HG03457 (cell line): Measurements from ENCODE around the gene RPL27A.
"Not testable (repeated sequence)": the region's sequence is repeated elsewhere in the genome, so short reads cannot be mapped to it uniquely, and the experiment has no call there.

Experiments
- ATAC-seq: cut with Tn5 transposase; IDR thresholded peaks from one replicate; pipeline ENCODE4 v1.9.1; 2021; ENCODE audit warnings: moderate number of reproducible peaks; ENCODE audit not compliant: unreplicated experiment

The RPL27A gene

DNA sequence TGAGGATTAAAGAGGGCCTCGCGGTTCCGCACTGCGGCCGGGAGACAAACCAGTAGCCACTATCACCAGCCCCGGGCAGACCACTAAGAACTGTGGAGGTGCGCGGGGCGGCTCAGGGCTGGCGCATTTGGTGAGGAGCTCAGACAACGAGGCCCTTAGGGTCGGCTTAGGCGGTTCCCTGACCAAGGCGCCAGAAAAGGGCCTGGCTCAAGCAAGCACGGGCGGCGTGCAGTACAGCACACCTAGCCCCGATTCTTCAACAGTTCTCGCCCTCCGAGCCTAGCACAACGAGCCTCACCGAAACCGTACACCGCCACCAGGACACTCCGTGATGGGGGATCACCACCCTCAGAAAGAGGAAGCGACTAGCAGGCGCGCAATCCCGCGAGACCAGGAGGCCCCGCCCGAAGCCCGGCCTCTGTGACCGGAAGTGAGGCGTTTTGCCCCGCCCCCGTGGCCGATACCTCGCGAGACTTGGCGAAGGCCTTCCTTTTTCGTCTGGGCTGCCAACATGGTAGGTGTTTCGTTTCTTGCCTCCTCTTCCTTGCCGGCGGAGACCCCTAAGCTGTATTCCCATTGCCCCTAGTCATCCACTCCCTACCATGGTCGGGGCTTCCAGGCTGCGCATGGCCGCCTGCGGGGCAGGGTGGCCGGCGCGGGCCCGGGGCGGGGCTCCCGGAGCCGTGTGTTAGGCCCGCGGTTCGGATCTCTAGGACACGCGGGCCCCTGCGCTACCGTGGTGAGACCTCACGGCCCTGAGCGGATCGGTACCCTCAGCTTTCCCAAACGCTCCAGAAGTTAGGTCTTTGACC lies at the start of gene RPL27A, which contains the start of gene TRIM66:
TSS of gene RPL27A (plus strand) at position 490 of the 812 bp plus-strand sequence. CDS start at position 512, 22 bp downstream.
TSS of gene TRIM66 (minus strand) at position 363 of the 812 bp plus-strand sequence. CDS start 10,391 bp downstream, outside the sequence.
- ATAC-seq, result peak; percentile 91

DNA sequence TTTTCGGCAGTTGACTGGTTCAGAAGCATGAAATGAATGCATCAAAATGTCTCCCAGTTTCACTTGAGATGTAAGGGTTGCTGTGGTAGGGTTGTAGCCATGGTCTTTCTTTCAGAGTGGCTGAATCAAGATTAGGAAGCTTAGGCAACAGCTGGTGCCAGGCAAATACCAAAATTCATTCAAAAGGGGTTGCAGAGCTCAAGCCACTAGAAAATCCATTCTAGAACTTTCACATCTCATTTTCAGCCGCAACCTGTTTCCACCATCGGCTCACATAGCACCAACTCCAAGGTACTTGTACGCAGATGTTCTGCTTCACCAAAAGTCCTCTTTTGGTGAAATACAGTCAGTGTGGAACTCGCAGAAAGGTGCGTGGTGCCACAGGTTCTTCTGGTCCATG lies 48.1 kb upstream of the RPL27A start:
- ATAC-seq, result no peak

DNA sequence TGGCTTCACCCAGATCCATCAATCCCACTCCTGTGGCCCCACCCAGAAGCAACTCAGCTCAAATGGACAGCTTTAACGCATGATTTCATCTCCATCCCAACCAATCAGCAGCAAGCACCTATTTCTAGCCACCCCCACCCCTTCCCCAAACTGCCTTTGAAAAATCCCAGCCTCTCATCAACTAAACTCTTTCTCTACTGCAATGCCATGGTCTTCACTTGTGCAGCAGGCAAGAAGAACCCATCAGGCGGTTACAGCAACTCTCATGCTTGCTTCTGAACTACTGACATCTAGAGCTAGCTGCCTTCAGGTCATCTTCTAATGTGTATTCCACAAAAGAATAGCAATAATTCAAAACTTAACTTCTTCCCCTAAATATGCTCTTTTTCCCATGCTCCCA lies 46.5 kb upstream of the RPL27A start:
- ATAC-seq, result no peak

DNA sequence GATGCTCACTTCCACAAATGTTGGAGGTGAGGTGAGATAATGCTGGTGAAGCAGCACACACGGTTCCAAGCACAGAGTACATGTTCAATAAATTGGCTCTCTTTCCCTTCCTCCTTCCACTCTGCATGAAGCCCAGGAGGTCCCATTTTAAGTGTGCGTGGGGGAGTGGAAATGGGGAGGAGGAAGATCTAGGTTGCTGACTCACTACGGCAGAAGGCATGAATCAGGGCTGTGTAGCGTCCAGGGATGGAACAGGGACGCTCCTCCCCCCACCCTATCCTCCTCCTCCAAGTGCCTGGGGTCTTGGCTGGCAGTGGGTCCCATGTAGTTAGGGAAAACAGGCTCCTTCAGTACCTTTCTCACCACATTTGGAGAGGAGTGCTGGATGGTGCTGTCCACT lies 44.3 kb upstream of the RPL27A start:
- ATAC-seq, result no peak

DNA sequence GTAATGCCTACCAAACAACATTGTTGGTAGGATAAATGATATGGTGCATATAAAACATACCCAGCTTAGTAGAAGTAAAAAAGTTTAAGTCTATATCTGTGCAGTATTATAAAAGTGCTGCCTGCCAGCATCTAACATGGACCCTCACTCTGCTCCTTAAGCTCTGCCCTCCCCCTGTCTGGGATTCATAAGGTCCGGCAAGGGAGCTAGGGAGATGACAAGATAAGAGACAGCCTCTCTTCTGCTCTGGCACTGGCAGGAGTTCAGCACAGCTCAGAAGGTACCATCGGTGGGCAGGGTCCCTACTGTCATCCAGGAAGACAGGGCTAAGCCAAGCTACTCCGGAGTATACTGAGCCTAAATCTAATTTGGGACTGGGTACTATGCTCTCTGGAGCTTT lies 42.9 kb upstream of the RPL27A start:
- no peak for ATAC-seq

DNA sequence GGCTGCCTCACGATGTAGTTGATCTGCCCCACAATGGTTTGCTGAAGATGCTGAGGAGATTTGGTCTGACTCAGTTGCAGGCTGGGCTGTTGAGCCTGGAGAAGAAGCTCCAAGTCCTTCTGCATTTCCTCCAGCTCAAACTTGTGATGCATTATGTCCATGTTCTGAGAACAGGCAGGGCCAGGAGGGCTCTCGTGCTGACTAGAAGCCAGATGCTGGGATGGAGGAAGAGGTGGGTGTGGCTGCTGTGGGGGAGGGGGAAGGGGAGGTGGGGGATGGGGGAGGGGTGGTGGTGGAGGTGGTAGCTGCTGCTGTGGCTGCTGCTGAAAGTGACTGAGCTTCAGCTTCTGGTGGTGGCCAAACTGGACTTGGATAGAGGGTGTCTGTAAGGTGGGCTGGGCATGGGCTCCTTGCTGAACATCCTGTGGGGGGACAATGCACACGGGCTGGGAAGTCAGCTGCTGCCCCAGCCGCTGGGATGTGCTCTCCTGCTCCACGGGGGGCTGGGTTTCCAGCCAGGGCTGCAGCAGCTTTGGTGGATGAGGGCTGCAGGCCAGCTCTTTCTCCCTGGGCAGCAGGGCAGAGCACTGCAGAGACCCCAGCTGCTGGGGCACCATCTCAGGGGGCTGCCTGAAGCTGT lies 42.2 kb upstream of the RPL27A start:
- ATAC-seq, result no peak

DNA sequence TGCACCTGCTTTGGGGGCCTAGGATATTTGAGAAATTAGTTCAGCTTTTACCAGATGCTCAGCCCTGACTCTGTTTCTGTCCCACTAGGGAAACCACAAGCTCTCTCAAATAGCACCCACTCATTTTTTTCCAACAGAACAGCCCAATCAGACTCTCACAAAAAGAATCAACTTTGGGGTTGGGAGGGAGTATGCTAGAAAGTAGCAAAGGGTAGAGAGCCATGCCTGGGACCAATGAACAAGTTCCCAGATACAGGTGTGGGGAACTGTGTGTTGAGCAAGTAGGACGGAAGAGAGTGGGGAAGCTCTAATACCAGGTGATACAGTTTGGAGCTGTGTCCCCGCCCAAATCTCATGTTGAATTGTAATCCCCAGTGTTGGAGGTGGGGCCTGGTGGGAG lies 41.3 kb upstream of the RPL27A start:
- ATAC-seq, result no peak

DNA sequence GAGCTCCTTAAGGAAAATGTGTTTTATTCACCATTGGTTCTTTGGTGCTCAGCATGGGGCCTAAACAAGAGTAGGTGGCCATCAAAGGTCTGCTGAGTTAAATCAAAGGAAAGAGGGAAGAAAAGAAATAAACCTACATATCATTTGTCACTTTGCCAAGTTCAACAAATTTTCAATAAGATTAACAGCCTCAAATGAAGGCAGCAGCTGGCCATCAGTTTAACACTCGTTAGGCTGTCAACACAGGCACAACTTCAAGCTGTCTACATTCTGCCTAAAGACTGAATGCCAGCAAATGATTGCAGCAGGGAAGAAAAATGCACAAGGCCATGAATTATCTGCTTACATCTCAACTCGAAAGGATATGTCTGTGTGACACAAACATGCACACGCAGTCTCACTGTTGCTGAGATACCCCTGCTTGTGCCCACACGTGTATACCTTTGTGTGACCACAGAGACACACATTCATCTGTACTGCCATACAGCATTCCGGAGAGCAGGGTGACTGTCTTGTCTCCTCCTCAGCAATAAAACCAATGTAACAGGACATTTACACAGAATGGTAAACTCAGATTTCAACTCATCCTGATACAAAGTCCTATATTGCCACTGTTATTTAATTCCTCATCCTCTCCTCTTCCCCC lies 40.3 kb upstream of the RPL27A start:
- ATAC-seq, result no peak

DNA sequence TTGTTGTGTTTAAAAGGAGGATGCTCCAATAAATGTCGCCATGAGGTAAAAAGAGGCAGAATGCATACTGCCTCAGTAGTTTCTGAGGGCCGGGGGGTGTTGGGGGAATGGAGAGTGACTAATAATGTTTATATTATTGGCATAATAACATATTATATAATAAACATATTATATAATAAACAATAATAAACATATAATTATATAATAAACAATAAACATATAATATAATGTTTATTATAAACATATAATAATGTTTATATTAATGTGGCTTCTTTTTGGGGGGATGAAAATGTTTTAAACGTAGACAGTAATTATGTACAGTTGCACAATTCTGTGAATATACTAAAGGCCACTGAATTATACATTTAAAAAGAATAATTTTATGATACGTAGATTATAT lies 35.7 kb upstream of the RPL27A start:
- no peak for ATAC-seq

DNA sequence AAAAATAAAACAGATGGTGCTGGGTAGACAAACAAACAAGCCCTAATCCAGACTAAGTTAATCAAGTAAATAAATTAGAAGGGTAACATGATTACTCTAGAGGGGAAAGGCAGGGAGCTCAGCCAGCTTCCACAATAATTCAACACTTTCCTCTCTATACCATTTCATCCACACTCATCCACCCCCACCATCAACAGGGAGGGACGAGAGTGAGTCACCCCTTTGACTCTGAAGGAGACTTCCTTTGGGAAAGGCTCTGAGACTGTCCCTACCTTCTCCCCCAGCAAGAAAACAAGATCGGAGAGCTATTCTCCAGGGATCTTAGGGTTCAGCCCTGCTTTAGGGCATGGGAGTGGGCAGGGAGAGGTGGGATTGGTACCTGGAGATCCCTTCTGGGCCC lies 33.2 kb upstream of the RPL27A start:
- no peak for ATAC-seq

DNA sequence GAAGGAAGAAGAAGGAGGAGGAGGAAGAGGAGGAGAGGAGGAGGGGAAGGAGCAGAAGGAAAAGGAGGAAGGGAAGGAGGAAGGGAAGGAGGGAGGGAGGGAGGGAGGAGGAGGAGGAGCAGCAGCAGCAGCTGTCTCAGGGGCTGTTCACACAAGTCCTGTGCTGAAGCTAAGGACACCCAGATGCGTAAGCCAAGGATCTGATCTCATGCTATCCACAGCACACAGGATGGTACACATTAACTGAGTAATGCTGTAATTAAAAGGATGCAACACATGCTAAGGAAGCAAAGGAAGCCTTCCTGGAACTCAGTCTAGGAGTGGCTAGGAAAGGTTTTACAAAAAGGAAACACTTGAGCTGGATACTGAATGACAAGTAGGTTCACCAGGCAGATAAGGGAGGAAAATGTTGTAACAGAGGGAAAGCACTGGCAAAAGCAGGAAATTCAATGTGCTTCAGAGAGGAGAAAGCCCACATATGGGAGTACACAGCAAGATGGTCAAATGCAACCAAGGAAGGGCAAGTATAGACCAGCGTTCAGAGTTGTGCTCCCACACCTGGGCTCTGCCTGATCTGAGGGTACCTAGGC lies 32.1 kb upstream of the RPL27A start:
- ATAC-seq, result no peak

DNA sequence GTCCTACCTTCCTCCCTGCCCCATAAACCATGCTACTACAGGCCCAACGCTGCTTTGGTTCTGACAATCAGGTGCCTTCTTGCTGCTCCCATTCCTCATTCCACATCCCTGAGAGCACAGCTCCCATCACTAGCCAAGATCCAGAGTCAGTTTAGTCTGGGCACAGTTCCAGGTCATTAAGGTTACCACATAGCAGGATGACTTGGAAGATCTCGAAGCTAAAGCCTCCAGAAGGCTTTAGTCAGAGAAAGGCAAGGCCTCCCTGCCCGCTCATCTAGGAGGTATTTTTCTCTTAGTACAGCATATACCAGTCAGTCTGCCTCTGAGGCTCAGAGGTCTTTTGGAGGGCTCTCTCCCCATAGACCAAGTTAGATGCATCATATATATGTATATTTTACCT lies 30.5 kb upstream of the RPL27A start:
- ATAC-seq, result no peak

DNA sequence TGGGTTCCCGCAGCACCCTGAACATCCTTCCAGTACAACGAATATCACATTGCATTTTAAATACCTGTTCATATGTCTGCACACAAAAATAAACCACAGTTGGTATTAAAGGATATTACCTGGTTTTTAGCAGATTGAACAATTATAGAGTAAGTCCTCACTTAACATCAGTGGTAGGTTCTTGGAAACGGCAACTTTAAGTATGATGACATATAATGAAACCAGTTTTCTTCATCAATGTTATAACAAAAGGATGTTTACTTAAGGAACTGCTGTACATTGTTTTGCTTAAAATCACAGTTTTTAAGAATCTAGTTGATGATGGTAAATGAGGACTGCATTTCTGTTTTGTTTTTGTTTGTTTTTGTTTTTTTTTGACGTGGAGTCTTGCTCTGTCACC lies 28.1 kb upstream of the RPL27A start:
- no peak for ATAC-seq

DNA sequence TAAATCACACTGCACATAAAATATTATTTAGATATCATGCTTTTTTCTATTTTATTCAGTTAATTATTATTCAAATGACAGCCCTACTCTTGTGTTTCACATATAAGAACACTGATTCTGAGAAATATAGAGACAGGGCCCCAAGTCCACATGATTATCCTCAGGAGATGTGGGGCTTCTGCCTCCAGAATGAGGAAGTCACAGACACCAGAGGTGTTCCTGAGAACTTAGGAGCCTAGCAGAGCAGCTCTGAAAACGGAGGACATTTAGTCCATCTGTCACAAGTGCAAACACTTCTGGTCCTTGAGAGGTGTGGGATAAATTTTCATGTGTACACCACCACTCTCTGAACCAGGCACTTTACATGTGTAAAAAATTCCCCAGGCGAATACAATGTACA lies 26.3 kb upstream of the RPL27A start:
- no peak for ATAC-seq

DNA sequence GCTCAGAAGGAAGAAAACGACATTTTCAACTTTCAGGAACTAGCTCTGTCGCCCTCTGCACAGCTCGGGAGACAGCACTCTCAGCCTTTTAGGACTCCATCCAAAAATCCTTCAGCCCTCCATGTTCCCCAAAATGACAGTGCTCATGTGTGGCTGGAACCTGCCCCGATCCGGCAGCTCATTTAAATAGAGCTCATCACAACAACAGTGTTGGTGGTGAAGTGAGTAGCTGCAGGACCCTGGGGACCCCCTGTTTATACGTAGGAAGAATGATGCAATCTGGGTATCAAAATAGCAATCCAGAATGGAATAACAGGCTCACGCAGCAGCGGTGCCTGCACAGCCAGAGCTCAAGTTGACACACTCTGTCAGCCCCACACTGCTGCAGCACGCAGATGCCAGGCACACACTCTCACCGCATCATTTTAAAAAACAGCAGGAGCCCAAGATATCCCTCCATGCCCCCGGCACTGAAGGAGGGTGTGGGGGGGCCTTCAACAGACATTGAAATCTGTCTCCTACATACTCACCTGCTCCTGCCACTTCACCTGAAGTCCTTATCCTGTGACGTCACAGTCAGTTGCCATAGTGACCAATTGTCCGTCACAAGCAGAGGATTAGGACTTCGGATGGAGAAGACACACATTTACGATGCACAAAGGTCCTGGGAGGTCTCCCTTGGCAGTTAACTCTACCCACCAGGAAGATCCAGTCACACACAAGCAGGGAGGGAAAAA lies 24.1 kb upstream of the RPL27A start:
- ATAC-seq, result no peak

DNA sequence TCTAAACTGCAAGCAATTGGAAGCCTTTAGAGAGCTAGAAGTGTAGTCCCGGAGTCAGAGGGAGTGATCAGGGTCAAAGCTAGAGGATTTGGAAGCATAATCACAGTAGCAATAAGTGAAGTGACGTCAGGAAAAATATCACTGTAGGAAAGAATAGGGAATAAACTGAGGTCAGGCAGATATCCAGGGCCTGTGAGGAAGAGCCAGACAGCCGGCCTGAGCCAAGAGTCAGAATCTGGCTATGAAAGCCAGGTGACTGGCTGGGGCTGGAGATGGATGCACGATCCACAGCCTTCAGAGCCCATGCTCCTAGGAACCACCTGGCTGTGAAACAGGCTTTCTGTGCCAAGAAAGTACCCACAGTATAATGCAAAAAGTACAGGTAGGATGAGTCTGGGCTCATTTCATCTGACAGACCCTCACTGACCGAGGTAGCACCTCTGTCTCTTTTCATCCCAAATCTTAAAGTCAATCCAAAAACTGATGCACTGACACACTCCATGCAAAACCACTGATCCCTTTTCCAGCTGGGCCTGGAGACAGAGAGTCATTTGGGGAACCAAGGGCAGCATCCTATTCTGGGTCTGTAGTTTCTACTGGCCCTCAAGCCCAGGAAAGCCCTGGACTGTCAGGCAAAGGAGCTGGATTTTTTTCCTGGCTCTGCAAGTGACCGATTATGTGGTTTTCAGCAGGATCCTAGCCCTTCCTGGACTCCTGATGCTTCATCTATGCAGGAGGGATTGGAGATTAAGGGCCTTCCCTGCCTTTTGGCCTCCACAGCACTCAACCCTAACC lies 21.4 kb upstream of the RPL27A start:
- no peak for ATAC-seq

DNA sequence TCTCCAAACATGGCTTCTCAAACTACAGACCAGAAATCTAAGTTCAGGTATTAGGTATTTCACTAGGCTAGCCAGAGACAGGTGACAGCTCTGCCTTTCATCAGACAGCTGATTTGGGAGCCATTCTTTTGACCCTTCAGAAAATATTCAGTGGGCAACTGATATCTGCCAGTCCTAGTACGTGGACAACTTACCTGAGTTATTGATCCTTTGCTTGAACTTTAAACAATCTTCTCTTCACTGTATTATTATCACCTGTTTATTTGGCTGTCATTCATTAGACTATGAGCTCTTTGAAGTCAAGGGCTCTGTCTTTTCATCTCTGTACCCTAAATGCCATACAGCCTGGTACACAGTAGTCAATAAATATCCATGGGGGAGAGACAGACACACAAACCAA lies 17.4 kb upstream of the RPL27A start:
- ATAC-seq, result no peak

DNA sequence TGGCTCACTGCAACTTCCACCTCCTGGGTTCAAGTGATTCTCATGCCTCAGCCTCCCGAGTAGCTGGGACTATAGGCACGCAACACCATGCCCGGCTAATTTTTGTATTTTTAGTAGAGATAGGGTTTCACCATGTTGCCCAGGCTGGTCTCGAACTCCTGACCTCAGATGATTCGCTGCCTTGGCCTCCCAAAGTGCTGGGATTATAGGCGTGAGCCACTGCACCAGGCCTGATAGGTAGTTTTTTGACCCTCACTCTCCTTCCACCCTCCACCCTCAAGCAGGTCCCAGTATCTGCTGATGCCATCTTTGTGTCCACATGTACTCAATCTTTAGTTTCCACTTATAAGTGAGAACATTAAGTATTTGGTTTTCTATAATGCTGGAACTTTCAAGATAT lies 12.5 kb upstream of the RPL27A start:
- not testable (repeated sequence) for ATAC-seq

DNA sequence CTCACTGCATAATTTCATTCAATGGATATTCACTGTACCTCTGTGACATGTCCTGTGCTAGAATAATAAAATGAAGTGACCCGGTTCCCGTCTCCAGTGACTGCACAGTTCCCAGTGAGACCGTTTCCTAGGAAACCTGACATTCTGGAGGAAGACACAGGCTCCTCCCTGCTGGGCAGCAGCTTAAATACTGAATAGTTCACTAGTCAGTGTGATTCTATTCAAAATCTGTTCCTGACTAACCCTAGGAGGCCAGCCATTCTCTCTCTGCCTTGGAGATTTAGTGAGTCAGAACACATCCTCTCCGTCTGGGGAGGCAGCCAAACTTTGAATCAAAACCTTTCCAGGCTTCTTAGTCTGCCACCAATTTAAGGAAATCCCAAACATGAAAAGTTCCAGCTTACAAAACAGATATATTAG lies 11.4 kb upstream of the RPL27A start:
- no peak for ATAC-seq

DNA sequence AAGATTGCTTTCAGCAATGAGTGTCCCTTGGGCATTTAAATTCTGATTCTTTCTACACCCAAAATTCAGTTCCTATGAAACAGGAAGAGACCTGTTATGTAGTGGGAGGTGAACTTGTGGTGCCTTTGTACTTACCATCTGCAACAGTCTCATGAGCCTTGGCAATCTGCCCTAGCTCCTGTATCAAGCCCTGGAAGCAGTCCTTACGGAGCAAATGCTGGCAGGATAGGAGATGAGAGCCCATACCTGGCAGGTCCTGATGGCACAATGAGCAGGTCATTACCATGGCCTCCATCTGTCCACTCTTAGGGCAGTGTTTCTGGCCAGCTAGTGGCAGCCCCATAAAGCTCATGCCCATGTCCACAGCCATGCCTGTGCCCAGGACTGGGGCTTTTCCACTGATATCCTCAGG lies 10.9 kb upstream of the RPL27A start:
- ATAC-seq, result no peak
